Panc1 (cell line): ENCODE results near the gene TFF3. TPM values are rescaled to one million over a fixed set of nuclear protein-coding genes. Genes with fewer than 3 reads are reported as not detected.

Experiments used
- ATAC-seq: fragments of 200-7000 bp; cut with Tn5 transposase; 2 replicates; pipeline ENCODE4 v1.9.1; 2020; ENCODE audit warnings: mild to moderate bottlenecking, moderate library complexity
- BruUV-seq: library from RNA; stranded (reverse); fragments of 400-500 nt; replicated peaks from 2 replicates; lab custom pipeline; 2021; lab: Mats Ljungman, UMichigan
- CTCF ChIA-PET: fragments of 300-600 bp; sonication (Branson Sonifier 250); formaldehyde crosslinking; loops from one replicate; lab custom pipeline; 2022; ENCODE audit warnings: antibody characterized with exemption; lab: Charles Lee
- POLR2A ChIA-PET: fragments of 300-600 bp; sonication (Branson Sonifier 250); formaldehyde crosslinking; loops from one replicate; lab custom pipeline; 2022; ENCODE audit warnings: antibody characterized with exemption; lab: Charles Lee
- DNase-seq: peaks from one replicate; pipeline ENCODE4 v3.0.0-alpha.2; 2010; ENCODE audit warnings: low read depth, low spot score
- H3K27ac ChIP-seq: 2 replicates; pipeline ENCODE4 v1.5.1; 2011; ENCODE audit warnings: mild to moderate bottlenecking, low read length, inconsistent platforms
- H3K27me3 ChIP-seq: fragments of 200-500 bp; sonication (Bioruptor generic); 2 replicates; pipeline ENCODE4 v1.6.0; 2014; ENCODE audit warnings: low read length, inconsistent platforms; ENCODE audit not compliant: control insufficient read depth, insufficient read depth
- H3K36me3 ChIP-seq: fragments of 200-500 bp; sonication (Bioruptor generic); 2 replicates; pipeline ENCODE4 v1.5.1; 2014; ENCODE audit warnings: inconsistent platforms, mild to moderate bottlenecking, low read length, moderate library complexity; ENCODE audit not compliant: control insufficient read depth, insufficient read depth
- H3K4me1 ChIP-seq: 2 replicates; pipeline ENCODE4 v1.5.1; 2011; ENCODE audit warnings: inconsistent platforms, mild to moderate bottlenecking, low read length, moderate library complexity; ENCODE audit not compliant: control insufficient read depth, insufficient read depth
- H3K4me3 ChIP-seq, 2 experiments: 2 replicates each; pipeline ENCODE4 v1.5.1; 2011 to 2012; ENCODE audit warnings: low read depth in 2 of 2, low read length in 2 of 2, mild to moderate bottlenecking in 2 of 2, inconsistent platforms in 1 of 2, moderate library complexity in 1 of 2
- H3K9me3 ChIP-seq: fragments of 200-500 bp; sonication (Bioruptor generic); 2 replicates; pipeline ENCODE4 v1.5.1; 2014; ENCODE audit warnings: low read depth, mild to moderate bottlenecking, inconsistent platforms, low read length, moderate library complexity; ENCODE audit not compliant: control insufficient read depth, insufficient read depth
- CTCF ChIP-seq: fragments of 450-650 bp; IDR thresholded peaks from 2 replicates; pipeline ENCODE4 v1.5.1; 2017; ENCODE audit warnings: mild to moderate bottlenecking
- POLR2AphosphoS5 ChIP-seq: IDR thresholded peaks from 2 replicates; pipeline ENCODE4 v1.6.1; 2012; ENCODE audit warnings: mild to moderate bottlenecking, low read depth, low read length, moderate library complexity
- REST ChIP-seq, 2 experiments: IDR thresholded peaks; 2 replicates each; pipeline ENCODE4 v1.6.1; 2011 to 2012; ENCODE audit warnings: low read depth in 2 of 2, control low read depth in 1 of 2, low read length in 1 of 2, mild to moderate bottlenecking in 1 of 2, moderate library complexity in 1 of 2; ENCODE audit not compliant: insufficient read depth in 1 of 2
- SIN3A ChIP-seq: IDR thresholded peaks from 2 replicates; pipeline ENCODE4 v1.6.1; 2012; ENCODE audit warnings: low read depth, mild to moderate bottlenecking, low read length, moderate library complexity, borderline replicate concordance; ENCODE audit not compliant: insufficient read depth
- TCF7L2 ChIP-seq: IDR thresholded peaks from 2 replicates; pipeline ENCODE4 v1.6.1; 2011; ENCODE audit warnings: mild to moderate bottlenecking, low read depth, low read length, inconsistent platforms
- in situ Hi-C: cut with HindIII; loops from 2 replicates; pipeline ENCODE4 v1.10.0; 2016; ENCODE audit warnings: low sequenced_read_pairs, low pct_unique_long_range_greater_than_20kb
- intact Hi-C: fragments of 100-400 bp; cut with micrococcal nuclease; formaldehyde crosslinking; loops from one replicate; pipeline ENCODE4 v1.10.0; 2022; ENCODE audit not compliant: unreplicated experiment
- total RNA-seq: library from RNA; stranded (reverse); gene quantifications from one replicate; pipeline ENCODE4 v1.2.1, GENCODE V29; 2021; ENCODE audit not compliant: unreplicated experiment

TFF3 gene
- total RNA-seq, 1 experiment from 2014 or later = 8.9 TPM

DNA sequence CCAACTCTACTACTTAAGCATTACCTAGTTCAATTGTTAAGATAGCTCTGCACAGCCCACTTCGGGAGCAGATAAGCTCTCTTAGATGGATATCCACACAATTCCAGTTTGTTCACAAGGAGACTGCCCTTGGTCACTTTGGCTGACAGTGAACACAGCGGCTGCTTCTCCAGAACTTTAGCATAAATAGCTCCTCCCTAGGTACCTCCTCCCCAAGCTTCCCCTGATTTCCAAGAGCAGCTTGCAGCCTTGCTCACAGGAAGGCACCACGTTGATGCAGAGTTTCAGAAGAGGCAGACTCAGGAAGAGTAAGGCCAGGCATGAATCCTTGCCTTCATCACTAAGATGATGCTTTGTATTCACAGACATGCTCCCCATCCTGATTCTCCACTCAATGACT lies 24.7 kb downstream of the TFF3 start:
- in situ Hi-C loops (no loop called here), intact Hi-C loops (no loop called here)
- POLR2A ChIA-PET = no interaction called here
- no peaks in the 10 kb centered on the region for H3K9me3 ChIP-seq
- DNase-seq = no peak
- no peak overlapping the region for H3K4me3 ChIP-seq
- ATAC-seq = no peak
- no peak overlapping the region for H3K27ac ChIP-seq
- CTCF ChIA-PET = no interaction called here
- no peaks in the 10 kb centered on the region for H3K36me3 ChIP-seq
- H3K4me1 ChIP-seq = no peaks in the 10 kb centered on the region
- no peak for TF ChIP-seq REST (IDR thresholded peaks at IDR 0.05; ENCODE audit: insufficient read depth in 1 of 2, low read depth in 2 of 2, low read length in 1 of 2)
- TF ChIP-seq CTCF = no peak
- TF ChIP-seq POLR2AphosphoS5 = no peak
- no peak for TF ChIP-seq TCF7L2
- TF ChIP-seq SIN3A = no peak
- no peaks in the 10 kb centered on the region for H3K27me3 ChIP-seq
- BruUV-seq = no TSS peak

DNA sequence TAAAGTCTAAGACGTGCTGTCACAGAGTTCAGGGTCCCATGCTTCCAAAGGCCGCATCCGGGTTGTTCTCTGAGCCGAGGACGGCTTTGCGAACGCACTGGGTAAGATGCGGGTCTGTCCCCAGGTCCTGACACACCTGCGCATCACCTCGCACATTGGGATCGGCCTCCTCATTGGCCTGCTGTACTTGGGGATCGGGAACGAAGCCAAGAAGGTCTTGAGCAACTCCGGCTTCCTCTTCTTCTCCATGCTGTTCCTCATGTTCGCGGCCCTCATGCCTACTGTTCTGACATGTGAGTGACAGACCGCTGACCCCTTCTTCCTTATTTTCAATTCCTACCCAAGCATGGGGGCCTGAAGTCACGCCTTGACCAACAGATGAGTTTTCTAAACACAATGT lies 25.3 kb downstream of the TFF3 start:
- H3K4me1 ChIP-seq = no peaks in the 10 kb centered on the region
- intact Hi-C loops = no loop called here
- no peaks in the 10 kb centered on the region for H3K36me3 ChIP-seq
- ChIA-PET POLR2A (no interaction called here), CTCF (no interaction called here)
- H3K4me3 ChIP-seq = no peak overlapping the region
- in situ Hi-C loops = no loop called here
- no peaks in the 10 kb centered on the region for H3K9me3 ChIP-seq
- ATAC-seq (no peak), DNase-seq (no peak)
- no peaks in the 10 kb centered on the region for H3K27me3 ChIP-seq
- TF ChIP-seq TCF7L2 (no peak), CTCF (no peak), POLR2AphosphoS5 (no peak), REST (IDR thresholded peaks at IDR 0.05; ENCODE audit: insufficient read depth in 1 of 2, low read depth in 2 of 2, low read length in 1 of 2) (no peak), SIN3A (no peak)
- no peak overlapping the region for H3K27ac ChIP-seq
- no TSS peak for BruUV-seq
